Articular chondrocyte of knee joint (primary cell): ENCODE measurements around the gene PPP4R3A. TPM values are rescaled to one million over a fixed set of nuclear protein-coding genes. Genes with fewer than 3 reads are reported as not detected.

ENCODE experiments used
- small RNA-seq: library from RNA; depleted of rRNA; stranded (forward); fragments of <200 nt; gene quantifications from one replicate; pipeline ENCODE3, GENCODE V24; 2012
- total RNA-seq: library from RNA; depleted of rRNA; stranded (reverse); fragments of >200 nt; gene quantifications from 2 replicates; pipeline ENCODE4 v1.2.3, GENCODE V29; 2012

Gene PPP4R3A
- 50.0 and 63.5 TPM in 2 replicates for total RNA-seq

DNA sequence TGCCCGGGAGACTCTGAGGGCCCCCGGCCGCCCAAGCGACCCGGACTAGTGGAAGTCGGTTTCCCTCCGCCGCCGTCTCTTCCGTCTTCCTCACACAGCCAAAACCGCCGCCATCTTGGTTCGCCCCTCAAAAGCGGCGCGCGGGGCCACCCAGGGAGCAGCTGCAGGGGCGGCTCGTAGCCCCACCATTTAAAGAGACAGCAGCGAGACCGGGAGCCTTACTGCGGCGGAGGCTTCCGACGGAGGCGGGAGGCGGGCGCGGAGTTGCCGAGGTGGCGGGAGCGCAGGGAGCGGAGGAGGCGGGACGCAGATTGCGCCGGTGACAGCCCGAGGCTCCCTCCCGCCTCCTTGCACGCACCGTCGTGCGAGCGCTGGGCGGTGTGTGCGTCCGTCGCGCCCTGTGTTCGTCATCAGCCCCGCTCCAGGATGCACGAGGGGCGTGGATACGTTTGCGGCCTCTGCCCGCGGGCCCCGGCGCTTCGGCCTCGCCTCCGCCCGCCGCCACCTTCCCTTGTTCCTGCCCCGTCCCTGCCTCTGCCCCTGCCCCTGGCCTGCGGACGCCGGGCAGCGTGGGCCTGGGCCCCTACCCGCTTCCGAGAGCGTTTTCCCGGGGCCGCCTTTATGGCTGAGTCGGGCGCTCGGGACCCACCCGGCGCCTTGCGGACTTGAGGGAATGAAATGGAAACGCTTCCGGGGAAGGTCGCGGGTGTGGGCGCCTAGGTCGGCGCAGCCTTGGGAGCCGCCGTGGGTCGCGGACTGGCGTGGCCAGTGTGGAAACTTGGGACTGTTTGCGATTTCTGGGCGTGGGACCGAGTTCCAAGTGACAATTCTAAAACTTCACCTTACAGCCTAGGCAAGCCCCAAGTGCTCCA lies at the start of gene PPP4R3A:
Gene PPP4R3A, minus strand, starts transcription at position 140 of the 872 bp plus-strand sequence. CDS start 663 bp downstream, outside the sequence.

DNA sequence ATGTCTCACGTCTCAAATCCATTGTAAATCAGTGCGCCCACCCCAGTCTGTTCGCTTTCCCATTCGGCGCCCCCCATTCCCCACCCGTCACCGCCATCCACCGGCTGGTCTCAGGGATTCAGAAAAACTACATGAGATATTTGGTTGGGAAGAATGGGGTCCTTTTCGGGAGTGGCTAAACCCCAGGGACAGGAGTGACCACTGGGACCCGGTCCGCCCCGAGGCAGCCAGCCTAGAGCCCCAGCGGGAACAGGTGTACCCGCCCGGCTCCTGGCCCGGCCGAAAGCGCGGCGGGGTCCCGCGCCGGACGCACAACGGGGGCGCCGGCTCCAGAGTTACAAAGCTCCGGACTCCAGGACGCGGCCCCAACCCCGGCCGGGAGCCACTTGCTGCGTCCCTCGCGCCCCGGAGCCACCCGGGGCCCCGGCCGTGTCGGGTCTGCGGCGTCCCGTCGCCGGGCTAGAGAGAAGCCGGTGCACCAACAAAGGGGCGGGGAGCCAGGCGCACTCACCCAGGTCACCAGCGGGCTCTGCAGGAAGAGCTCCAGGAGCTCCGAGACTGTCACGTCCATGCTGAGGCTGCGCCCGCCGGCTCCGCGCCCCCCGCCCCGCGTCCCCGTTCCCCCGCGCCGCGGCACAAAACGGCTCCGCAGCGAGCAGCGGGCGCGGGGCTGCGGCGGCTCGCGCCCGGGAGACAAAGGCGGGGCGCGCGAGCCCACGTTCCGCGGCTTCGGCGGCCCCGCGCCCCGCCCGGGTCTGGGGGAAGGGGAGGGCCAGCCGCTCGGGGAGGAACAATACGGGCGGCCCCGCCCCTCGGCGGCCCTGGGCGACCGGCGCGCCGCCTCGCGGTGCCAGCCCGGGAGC lies 92.8 kb downstream of the PPP4R3A start, which contains the start of gene CCDC88C:
Gene CCDC88C, minus strand, starts transcription at position 701 of the 863 bp plus-strand sequence. Its CDS starts 130 bp downstream, at position 571.

Small RNAs within 50 kb of the gene (small RNA-seq; reads per million reads assigned to genes)
- not detected for gene AL133373.1

Other genes with a start within 250 kb of the PPP4R3A start
- under 0.01 and 0.43 TPM in 2 replicates for gene CCDC88C, start 92.5 kb downstream of the PPP4R3A start, total RNA-seq
- gene CATSPERB, start 221.8 kb upstream of the PPP4R3A start, total RNA-seq: 0.11 TPM in 1 of 2 replicates, not detected in the other